HepG2 (cell line): Measurements from ENCODE around the gene TCN2. TPM values are rescaled to one million over a fixed set of nuclear protein-coding genes. Genes with fewer than 3 reads are reported as not detected.

ENCODE experiments used
- ARNTL ChIP-seq: sonication (generic); formaldehyde crosslinking; IDR thresholded peaks from 2 replicates; pipeline ENCODE4 v1.4.0; 2020; ENCODE audit warnings: mild to moderate bottlenecking, missing genetic modification reagents
- FOXK1 ChIP-seq: sonication (generic); formaldehyde crosslinking; IDR thresholded peaks from 2 replicates; pipeline ENCODE4 v1.4.0; 2020; ENCODE audit warnings: low read depth, missing genetic modification reagents, borderline replicate concordance
- HNF4A ChIP-seq: sonication (generic); formaldehyde crosslinking; IDR thresholded peaks from 2 replicates; pipeline ENCODE4 v1.4.0; 2020; ENCODE audit warnings: missing genetic modification reagents
- MAFG ChIP-seq: sonication (generic); formaldehyde crosslinking; IDR thresholded peaks from 2 replicates; pipeline ENCODE4 v1.5.1; 2020; ENCODE audit warnings: mild to moderate bottlenecking, missing genetic modification reagents
- MAX ChIP-seq: IDR thresholded peaks from 2 replicates; pipeline ENCODE4 v1.6.1; 2012; ENCODE audit warnings: inconsistent platforms
- MXI1 ChIP-seq: IDR thresholded peaks from 3 replicates; pipeline ENCODE4 v1.6.1; 2012; ENCODE audit warnings: low read depth, low read length, inconsistent platforms, borderline replicate concordance
- PAXIP1 ChIP-seq: sonication (generic); formaldehyde crosslinking; conservative IDR thresholded peaks from 2 replicates; pipeline ENCODE4 v1.4.0; 2020; ENCODE audit warnings: mild to moderate bottlenecking, missing genetic modification reagents, moderate library complexity
- SOX5 ChIP-seq: IDR thresholded peaks from 2 replicates; pipeline ENCODE4 v1.6.1; 2016; ENCODE audit warnings: borderline replicate concordance
- THAP11 ChIP-seq: IDR thresholded peaks from 2 replicates; pipeline ENCODE4 v1.6.1; 2016; ENCODE audit warnings: missing biosample characterization, missing genetic modification reagents
- TRAFD1 ChIP-seq: sonication (generic); formaldehyde crosslinking; IDR thresholded peaks from 2 replicates; pipeline ENCODE4 v1.5.1; 2020; ENCODE audit warnings: missing genetic modification reagents, mild to moderate bottlenecking, borderline replicate concordance
- USF2 ChIP-seq, 2 experiments: sonication (generic) in 1 of 2; formaldehyde crosslinking in 1 of 2; IDR thresholded peaks; 2 replicates each; pipeline versions ENCODE4 v1.5.1 to v1.6.1; 2011 to 2020; ENCODE audit warnings: borderline replicate concordance in 1 of 2, low read depth in 1 of 2, low read length in 1 of 2, mild to moderate bottlenecking in 1 of 2, missing genetic modification reagents in 1 of 2, moderate library complexity in 1 of 2
- YEATS2 ChIP-seq: sonication (generic); formaldehyde crosslinking; IDR thresholded peaks from 2 replicates; pipeline ENCODE4 v1.4.0; 2020; ENCODE audit warnings: missing genetic modification reagents, borderline replicate concordance
- ZFP90 ChIP-seq: sonication (generic); formaldehyde crosslinking; IDR thresholded peaks from 2 replicates; pipeline ENCODE4 v1.8.0; 2022; ENCODE audit warnings: missing genetic modification reagents, mild to moderate bottlenecking, inconsistent platforms, borderline replicate concordance
- ZNF276 ChIP-seq: sonication (generic); formaldehyde crosslinking; IDR thresholded peaks from 2 replicates; pipeline ENCODE4 v1.4.0; 2020; ENCODE audit warnings: mild to moderate bottlenecking, low read depth, missing genetic modification reagents
- ZNF33B ChIP-seq: sonication (generic); formaldehyde crosslinking; IDR thresholded peaks from 2 replicates; pipeline ENCODE4 v1.5.1; 2020; ENCODE audit warnings: mild to moderate bottlenecking, missing genetic modification reagents
- ZNF350 ChIP-seq: sonication (generic); formaldehyde crosslinking; IDR thresholded peaks from 2 replicates; pipeline ENCODE4 v1.4.0; 2020; ENCODE audit warnings: mild to moderate bottlenecking, low read depth, missing genetic modification reagents, borderline replicate concordance
- ZNF552 ChIP-seq: sonication (generic); formaldehyde crosslinking; IDR thresholded peaks from 2 replicates; pipeline ENCODE4 v1.9.0; 2022; ENCODE audit warnings: missing genetic modification reagents, mild to moderate bottlenecking, borderline replicate concordance
- ZNF709 ChIP-seq: sonication (generic); formaldehyde crosslinking; IDR thresholded peaks from 2 replicates; pipeline ENCODE4 v1.5.0; 2020; ENCODE audit warnings: mild to moderate bottlenecking, missing genetic modification reagents
- polyA plus RNA-seq, 8 experiments: library from polyadenylated mRNA; depleted of rRNA in 3 of 8; stranded (reverse) in 7 of 8; unstranded in 1 of 8; fragments of >200 nt; fragmentation: Illumina TruSeq in 4 of 8; extraction: Trizol in 4 of 8; gene quantifications; 2 replicates each; pipeline versions ENCODE4 v1.2.1 to v1.2.3, GENCODE V29; 2011 to 2016; ENCODE audit warnings: low read depth in 4 of 8, missing spikeins in 1 of 8, mixed read lengths in 1 of 8; ENCODE audit not compliant: insufficient read depth in 1 of 8
- total RNA-seq, 5 experiments: library from RNA; depleted of rRNA; stranded (reverse); fragments of >200 nt; fragmentation: Illumina TruSeq; extraction: Trizol; gene quantifications; 2 replicates each; pipeline ENCODE4 v1.2.3, GENCODE V29; 2016; ENCODE audit warnings: low read depth in 1 of 5

The TCN2 gene
- total and polyA plus RNA-seq, 2 of the 13 experiments (the other 11 are each of a cell fraction or from before 2014, with no cell fraction given), result 0.29 to 0.31 TPM

GRCh38 chr22:30591588-30592359 is 15.2 kb upstream of the TCN2 start, which contains the start of gene PES1 (continued):
- TF ChIP-seq PAXIP1 (CRISPR knock-in tag), result 0 out of 2 replicates have a peak, but pooled peaks have one; percentile 25
- no peak for TF ChIP-seq SOX5 (CRISPR knock-in tag)
- peak; percentile 87; the same call in 1 of the 2 replicates for TF ChIP-seq FOXK1 (CRISPR knock-in tag)
- no peak for TF ChIP-seq HNF4A (CRISPR knock-in tag)
- no peak for TF ChIP-seq ZNF552 (CRISPR knock-in tag)
- TF ChIP-seq USF2 (IDR thresholded peaks at IDR 0.05; ENCODE audit: low read depth, low read length), result no peak
- peak; percentile 63; the same call in 1 of the 2 replicates for TF ChIP-seq USF2 (CRISPR knock-in tag; IDR thresholded peaks at IDR 0.05; ENCODE audit: borderline replicate concordance)
- no peak for TF ChIP-seq MAFG (CRISPR knock-in tag)
- TF ChIP-seq ZFP90 (CRISPR knock-in tag), result no peak
- TF ChIP-seq ZNF33B, result peak; percentile 52; the same call in 1 of the 2 replicates
- peak; percentile 99 for TF ChIP-seq MXI1
- TF ChIP-seq ZNF276 (CRISPR knock-in tag), result 0 out of 2 replicates have a peak, but pooled peaks have one; percentile 64
- TF ChIP-seq ZNF709, result no peak
- TF ChIP-seq THAP11 (CRISPR knock-in tag), result peak; percentile 94
- TF ChIP-seq TRAFD1 (CRISPR knock-in tag), result peak; percentile 12; the same call in 1 of the 2 replicates
- TF ChIP-seq YEATS2 (CRISPR knock-in tag), result peak; percentile 94
- peak; percentile 94 for TF ChIP-seq ARNTL
- peak; percentile 97 for TF ChIP-seq MAX
- TF ChIP-seq ZNF350 (CRISPR knock-in tag), result peak; percentile 69; the same call in 1 of the 2 replicates
